Dendritic cell treated with granulocyte-macrophage colony-stimulating factor and Interleukin-4, amounts not matched to agents 40 ng/mL and 50 ng/mL, for 4 days (primary cell): ENCODE data around the gene MYH6.

Experiments
- H3K27ac Mint-ChIP-seq: one replicate; pipeline ENCODE4 v1.8.0; 2022; ENCODE audit warnings: mild to moderate bottlenecking, mixed read lengths
- H3K27me3 Mint-ChIP-seq: one replicate; pipeline ENCODE4 v1.8.0; 2022; ENCODE audit warnings: mild to moderate bottlenecking, mixed read lengths
- H3K36me3 Mint-ChIP-seq: one replicate; pipeline ENCODE4 v1.8.0; 2022; ENCODE audit warnings: low read depth, mixed read lengths
- H3K4me1 Mint-ChIP-seq: one replicate; pipeline ENCODE4 v1.8.0; 2022; ENCODE audit warnings: low read depth, mixed read lengths
- H3K4me3 Mint-ChIP-seq: one replicate; pipeline ENCODE4 v1.8.0; 2022; ENCODE audit warnings: mild to moderate bottlenecking, moderate library complexity, mixed read lengths
- H3K9me3 Mint-ChIP-seq: one replicate; pipeline ENCODE4 v1.8.0; 2022; ENCODE audit warnings: mixed read lengths
- intact Hi-C: fragments of 100-400 bp; cut with micrococcal nuclease; formaldehyde crosslinking; loops from one replicate; pipeline ENCODE4 v1.15.0; 2022

MYH6 gene

GRCh38 chr14:23441076-23441475, 33.0 kb upstream of the MYH6 start:
- intact Hi-C loops: no loop called here
- H3K9me3 Mint-ChIP-seq: no peaks in the 10 kb centered on the region
- no peak overlapping the region for H3K4me3 Mint-ChIP-seq
- H3K27ac Mint-ChIP-seq: no peak overlapping the region
- H3K4me1 Mint-ChIP-seq: no peaks in the 10 kb centered on the region
- H3K27me3 Mint-ChIP-seq: peaks cover 12% of the 10 kb centered on the region
- H3K36me3 Mint-ChIP-seq: no peaks in the 10 kb centered on the region

- Mint-ChIP-seq H3K9me3 (no peaks in the 10 kb centered on the region), H3K36me3 (no peaks in the 10 kb centered on the region), H3K27me3 (peaks cover 11% of the 10 kb centered on the region), H3K4me1 (no peaks in the 10 kb centered on the region), H3K4me3 (no peak overlapping the region), H3K27ac (no peak overlapping the region)
- intact Hi-C loops: no loop called here
Observed at GRCh38 chr14:23439107-23439835, 31.2 kb upstream of the MYH6 start.

- H3K9me3 Mint-ChIP-seq: no peaks in the 10 kb centered on the region
- H3K4me1 Mint-ChIP-seq: no peaks in the 10 kb centered on the region
- no peak overlapping the region for H3K4me3 Mint-ChIP-seq
- intact Hi-C loops: no loop called here
- H3K27me3 Mint-ChIP-seq: peaks cover 8% of the 10 kb centered on the region
- no peak overlapping the region for H3K27ac Mint-ChIP-seq
- no peaks in the 10 kb centered on the region for H3K36me3 Mint-ChIP-seq
Observed at GRCh38 chr14:23438101-23438971, 30.3 kb upstream of the MYH6 start.

- Mint-ChIP-seq H3K9me3 (no peaks in the 10 kb centered on the region), H3K27ac (no peak overlapping the region), H3K27me3 (peaks cover 4% of the 10 kb centered on the region), H3K36me3 (no peaks in the 10 kb centered on the region), H3K4me3 (no peak overlapping the region), H3K4me1 (no peaks in the 10 kb centered on the region)
- intact Hi-C loops: no loop called here
Observed at GRCh38 chr14:23437133-23438100, 29.3 kb upstream of the MYH6 start.

GRCh38 chr14:23436327-23437132, 28.5 kb upstream of the MYH6 start:
- Mint-ChIP-seq H3K36me3 (no peaks in the 10 kb centered on the region), H3K9me3 (no peaks in the 10 kb centered on the region), H3K4me3 (no peak overlapping the region), H3K4me1 (no peaks in the 10 kb centered on the region), H3K27ac (no peak overlapping the region), H3K27me3 (peaks cover 1% of the 10 kb centered on the region)
- intact Hi-C loops: no loop called here

- Mint-ChIP-seq H3K4me1 (no peaks in the 10 kb centered on the region), H3K27ac (no peak within 1 kb of the TSS), H3K4me3 (no peak within 1 kb of the TSS), H3K9me3 (no peaks in the 10 kb centered on the region), H3K36me3 (no peaks in the 10 kb centered on the region), H3K27me3 (peaks cover 5% of the 10 kb centered on the region)
- intact Hi-C loops: no loop called here
Observed at GRCh38 chr14:23435543-23436326, 27.7 kb upstream of the MYH6 start, which contains the start of gene MYH7. TSS of gene MYH7 (minus strand) at chr14:23435660. CDS start at chr14:23433732, 1,928 bp downstream.

- no peaks in the 10 kb centered on the region for H3K36me3 Mint-ChIP-seq
- H3K9me3 Mint-ChIP-seq: no peaks in the 10 kb centered on the region
- intact Hi-C loops: no loop called here
- peaks cover 8% of the 10 kb centered on the region for H3K27me3 Mint-ChIP-seq
- H3K4me1 Mint-ChIP-seq: no peaks in the 10 kb centered on the region
- no peak overlapping the region for H3K27ac Mint-ChIP-seq
- no peak overlapping the region for H3K4me3 Mint-ChIP-seq
Observed at GRCh38 chr14:23434488-23435222, 26.6 kb upstream of the MYH6 start.

GRCh38 chr14:23433457-23433856, 25.4 kb upstream of the MYH6 start:
- intact Hi-C loops: no loop called here
- H3K4me1 Mint-ChIP-seq: no peaks in the 10 kb centered on the region
- no peaks in the 10 kb centered on the region for H3K9me3 Mint-ChIP-seq
- H3K4me3 Mint-ChIP-seq: no peak overlapping the region
- no peak overlapping the region for H3K27ac Mint-ChIP-seq
- peaks cover 8% of the 10 kb centered on the region for H3K27me3 Mint-ChIP-seq
- H3K36me3 Mint-ChIP-seq: no peaks in the 10 kb centered on the region

GRCh38 chr14:23432946-23433345, 24.9 kb upstream of the MYH6 start:
- H3K36me3 Mint-ChIP-seq: no peaks in the 10 kb centered on the region
- intact Hi-C loops: no loop called here
- H3K27ac Mint-ChIP-seq: no peak overlapping the region
- peaks cover 8% of the 10 kb centered on the region for H3K27me3 Mint-ChIP-seq
- no peak overlapping the region for H3K4me3 Mint-ChIP-seq
- H3K4me1 Mint-ChIP-seq: no peaks in the 10 kb centered on the region
- H3K9me3 Mint-ChIP-seq: no peaks in the 10 kb centered on the region

GRCh38 chr14:23432102-23432925, 24.2 kb upstream of the MYH6 start:
- H3K4me3 Mint-ChIP-seq: no peak overlapping the region
- H3K27ac Mint-ChIP-seq: no peak overlapping the region
- H3K4me1 Mint-ChIP-seq: no peaks in the 10 kb centered on the region
- H3K36me3 Mint-ChIP-seq: no peaks in the 10 kb centered on the region
- peaks cover 8% of the 10 kb centered on the region for H3K27me3 Mint-ChIP-seq
- no peaks in the 10 kb centered on the region for H3K9me3 Mint-ChIP-seq
- intact Hi-C loops: no loop called here

GRCh38 chr14:23431486-23431885, 23.4 kb upstream of the MYH6 start:
- no peaks in the 10 kb centered on the region for H3K36me3 Mint-ChIP-seq
- H3K27me3 Mint-ChIP-seq: peaks cover 12% of the 10 kb centered on the region
- no peaks in the 10 kb centered on the region for H3K9me3 Mint-ChIP-seq
- intact Hi-C loops: no loop called here
- H3K4me1 Mint-ChIP-seq: no peaks in the 10 kb centered on the region
- no peak overlapping the region for H3K4me3 Mint-ChIP-seq
- no peak overlapping the region for H3K27ac Mint-ChIP-seq
